Epithelial cell of esophagus (primary cell): ENCODE data around the gene VWCE.
"Not testable (repeated sequence)": the region's sequence is repeated elsewhere in the genome, so short reads cannot be mapped to it uniquely, and the experiment has no call there.

Experiments used
- DNase-seq: peaks from one replicate; pipeline ENCODE4 v3.0.0; 2010; ENCODE audit warnings: low read depth
- H3K4me3 ChIP-seq: 2 replicates; pipeline ENCODE4 v1.5.1; 2011; ENCODE audit warnings: mild to moderate bottlenecking, low read length, control low read depth
- TF ChIP-seq, protein P1 (sequence below): IDR thresholded peaks from 2 replicates; pipeline ENCODE4 v1.5.1; 2011; ENCODE audit warnings: low read depth, mild to moderate bottlenecking, low read length, control low read depth, inconsistent platforms; ENCODE audit not compliant: insufficient read depth; ENCODE audit errors: missing control alignments

The VWCE gene

DNA sequence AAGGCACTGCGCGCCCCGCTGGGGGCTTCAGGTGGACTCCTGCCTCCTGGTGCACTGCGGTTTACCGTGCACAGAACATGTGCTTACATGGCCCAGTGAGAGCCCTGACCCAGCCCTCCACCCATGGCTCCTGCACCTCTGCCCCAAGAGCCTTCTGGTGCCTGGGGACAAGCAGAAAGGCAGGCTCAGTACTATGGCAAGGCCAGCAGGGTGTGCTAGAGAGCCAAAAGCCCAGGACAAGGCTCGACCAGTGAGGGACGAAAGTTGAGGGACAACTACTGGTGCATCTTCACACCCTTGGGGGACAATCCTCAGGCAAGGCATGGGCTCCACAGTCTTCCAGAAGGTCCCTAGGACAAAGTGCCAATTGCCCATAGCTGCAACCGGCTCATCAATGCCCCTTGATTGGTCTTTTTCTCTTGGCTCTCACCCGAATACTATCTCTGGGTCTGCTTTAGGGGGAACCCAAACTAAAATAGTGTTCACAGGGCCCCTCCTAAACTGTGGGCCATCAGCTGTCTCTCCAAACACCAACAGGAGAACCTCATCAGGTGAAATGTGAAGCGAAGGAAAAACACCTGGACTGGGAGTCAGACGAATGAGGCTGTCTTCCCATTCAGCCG lies 40.6 kb downstream of the VWCE start:
- TF ChIP-seq, protein P1, sequence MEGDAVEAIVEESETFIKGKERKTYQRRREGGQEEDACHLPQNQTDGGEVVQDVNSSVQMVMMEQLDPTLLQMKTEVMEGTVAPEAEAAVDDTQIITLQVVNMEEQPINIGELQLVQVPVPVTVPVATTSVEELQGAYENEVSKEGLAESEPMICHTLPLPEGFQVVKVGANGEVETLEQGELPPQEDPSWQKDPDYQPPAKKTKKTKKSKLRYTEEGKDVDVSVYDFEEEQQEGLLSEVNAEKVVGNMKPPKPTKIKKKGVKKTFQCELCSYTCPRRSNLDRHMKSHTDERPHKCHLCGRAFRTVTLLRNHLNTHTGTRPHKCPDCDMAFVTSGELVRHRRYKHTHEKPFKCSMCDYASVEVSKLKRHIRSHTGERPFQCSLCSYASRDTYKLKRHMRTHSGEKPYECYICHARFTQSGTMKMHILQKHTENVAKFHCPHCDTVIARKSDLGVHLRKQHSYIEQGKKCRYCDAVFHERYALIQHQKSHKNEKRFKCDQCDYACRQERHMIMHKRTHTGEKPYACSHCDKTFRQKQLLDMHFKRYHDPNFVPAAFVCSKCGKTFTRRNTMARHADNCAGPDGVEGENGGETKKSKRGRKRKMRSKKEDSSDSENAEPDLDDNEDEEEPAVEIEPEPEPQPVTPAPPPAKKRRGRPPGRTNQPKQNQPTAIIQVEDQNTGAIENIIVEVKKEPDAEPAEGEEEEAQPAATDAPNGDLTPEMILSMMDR, result peak; percentile 99
- no peak overlapping the region for H3K4me3 ChIP-seq
- peak; percentile 76 for DNase-seq

DNA sequence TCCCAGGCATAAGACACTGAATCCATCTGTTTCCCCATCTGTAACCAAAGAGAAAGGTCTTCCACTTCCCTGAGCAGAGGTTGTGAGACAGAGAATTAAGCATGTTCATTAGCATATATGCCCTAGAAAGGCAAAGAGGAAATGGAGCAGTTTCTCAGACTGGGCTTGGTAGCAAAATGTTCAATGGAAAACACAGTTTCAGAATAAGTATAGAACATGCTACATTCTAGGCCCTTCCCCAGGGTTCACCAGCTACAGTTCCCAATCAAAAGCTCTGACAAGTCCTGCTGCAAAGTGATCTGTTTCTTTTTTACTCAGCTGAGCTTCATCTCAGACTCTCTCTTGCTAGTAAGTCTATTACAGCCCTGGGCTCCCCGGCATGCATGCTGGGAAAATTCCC lies 42.8 kb downstream of the VWCE start:
- DNase-seq, result not testable (repeated sequence)

DNA sequence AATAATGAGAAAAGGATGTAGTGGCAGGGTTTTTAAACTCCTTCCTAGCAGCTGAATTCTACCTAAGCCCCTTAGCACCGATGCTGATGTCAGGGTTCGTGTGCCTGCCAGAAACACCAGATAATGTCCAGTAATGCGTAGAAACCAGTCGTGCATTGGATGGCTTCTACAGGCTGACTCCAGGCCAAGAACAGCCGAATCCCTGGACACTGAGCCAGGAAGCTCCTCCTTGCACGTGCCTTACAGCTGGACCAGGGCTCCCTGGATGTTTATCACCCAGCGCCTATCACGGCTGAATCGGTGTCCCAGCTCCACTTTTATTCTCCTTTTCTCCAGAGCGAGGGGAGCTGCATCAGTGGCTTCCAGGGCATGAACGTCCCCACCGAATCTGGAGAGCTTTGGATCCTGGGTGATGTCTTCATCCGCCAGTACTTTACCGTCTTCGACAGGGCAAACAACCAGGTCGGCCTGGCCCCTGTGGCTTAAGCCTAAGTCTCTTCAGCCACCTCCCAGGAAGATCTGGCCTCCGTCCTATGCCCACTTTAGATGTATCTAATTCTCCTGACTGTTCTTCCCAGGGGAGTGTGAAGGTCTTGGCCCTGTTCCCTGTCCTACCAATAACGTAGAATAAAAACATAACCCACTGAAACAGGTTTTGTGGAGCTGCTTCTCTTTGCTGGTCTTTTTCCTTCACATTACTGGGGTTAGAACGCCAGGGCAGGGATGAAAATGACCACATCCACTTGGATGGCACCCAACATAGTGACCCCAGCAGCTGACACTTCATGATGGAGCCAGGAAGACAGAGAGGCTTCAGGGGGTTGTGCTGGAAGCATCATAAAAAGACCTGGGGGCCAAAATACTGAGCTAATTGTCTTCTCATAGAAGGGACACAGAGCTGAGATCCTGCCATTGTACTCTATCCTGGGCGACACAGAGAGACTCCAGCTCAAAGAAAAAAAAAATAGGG lies 44.0 kb downstream of the VWCE start:
- H3K4me3 ChIP-seq, DNase-seq: not testable (repeated sequence)

More for the DNA sequence above, 42.8 kb downstream of the VWCE start:
- H3K4me3 ChIP-seq, result not testable (repeated sequence)

DNA sequence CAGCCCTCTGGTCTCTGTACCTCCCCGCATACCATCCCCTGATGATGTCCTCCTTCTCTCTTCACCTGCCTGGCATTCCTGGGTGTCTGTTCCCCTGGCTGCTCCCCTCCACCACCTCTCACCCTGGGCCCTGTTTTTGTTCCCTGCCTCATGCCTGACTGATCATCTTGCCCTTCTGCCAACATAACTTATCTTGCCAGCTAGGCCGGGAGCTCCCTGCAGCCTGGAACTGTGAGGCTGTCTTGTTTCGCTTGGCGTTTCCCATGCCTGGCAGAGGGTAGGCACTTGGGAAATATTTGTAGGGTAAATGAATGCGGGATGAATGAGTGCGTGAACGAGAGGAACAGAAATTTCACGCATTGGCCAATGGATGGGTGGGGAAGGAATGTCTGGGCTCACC lies 45.9 kb downstream of the VWCE start:
- DNase-seq, H3K4me3 ChIP-seq: not testable (repeated sequence)

DNA sequence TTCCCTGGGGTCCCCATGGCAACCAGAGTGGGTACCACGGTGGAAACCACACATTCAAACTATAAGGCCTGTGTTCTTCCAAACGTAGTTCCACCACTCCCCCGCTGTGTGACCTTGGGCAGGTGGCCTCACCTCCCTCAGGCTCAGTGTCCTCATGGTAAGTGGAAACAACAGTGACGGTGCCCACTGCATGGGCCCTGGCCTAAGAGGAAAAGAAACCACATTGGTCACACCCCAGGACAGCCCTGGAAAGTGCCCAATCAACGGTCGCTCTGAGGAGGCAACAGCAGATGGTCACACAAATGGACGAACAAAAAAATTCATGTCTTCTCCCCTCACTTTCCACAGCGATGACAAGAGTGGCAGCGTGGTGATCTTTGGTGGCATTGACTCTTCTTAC lies 47.0 kb downstream of the VWCE start:
- DNase-seq, result not testable (repeated sequence)

DNA sequence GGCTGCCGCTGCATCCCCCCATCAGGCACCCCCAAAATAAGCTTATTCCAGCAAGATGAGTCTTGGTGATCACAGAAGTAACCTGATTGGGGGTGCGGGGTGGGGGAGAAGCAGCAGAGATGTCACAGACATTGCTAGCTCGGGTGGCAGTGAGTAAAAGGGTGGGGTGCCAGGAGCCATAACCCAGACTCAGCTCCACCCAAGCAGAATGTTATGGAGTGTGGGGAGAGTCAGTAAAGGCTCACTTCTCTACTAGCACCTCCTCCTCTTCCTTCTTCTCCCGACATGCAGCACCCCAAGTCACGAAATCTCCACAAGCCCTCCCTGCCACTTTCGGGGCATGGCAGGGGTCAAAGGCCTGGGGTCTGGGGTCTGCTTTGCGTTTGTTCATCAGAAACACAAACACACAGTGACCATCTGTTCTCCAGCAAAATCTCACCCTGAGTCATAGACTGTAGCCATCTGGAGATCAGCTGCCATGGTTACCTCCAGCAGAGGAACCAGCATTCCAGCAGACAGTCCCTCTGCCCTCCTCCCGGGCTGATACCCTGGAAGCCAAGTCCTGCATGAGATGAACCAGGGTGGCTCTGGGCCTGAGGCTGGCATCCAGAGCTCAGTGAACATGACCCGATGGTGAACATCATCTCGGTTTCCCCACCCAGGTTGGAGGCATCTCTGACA lies 49.7 kb downstream of the VWCE start:
- not testable (repeated sequence) for DNase-seq, H3K4me3 ChIP-seq

More for the DNA sequence above, 47.0 kb downstream of the VWCE start:
- H3K4me3 ChIP-seq, result not testable (repeated sequence)

DNA sequence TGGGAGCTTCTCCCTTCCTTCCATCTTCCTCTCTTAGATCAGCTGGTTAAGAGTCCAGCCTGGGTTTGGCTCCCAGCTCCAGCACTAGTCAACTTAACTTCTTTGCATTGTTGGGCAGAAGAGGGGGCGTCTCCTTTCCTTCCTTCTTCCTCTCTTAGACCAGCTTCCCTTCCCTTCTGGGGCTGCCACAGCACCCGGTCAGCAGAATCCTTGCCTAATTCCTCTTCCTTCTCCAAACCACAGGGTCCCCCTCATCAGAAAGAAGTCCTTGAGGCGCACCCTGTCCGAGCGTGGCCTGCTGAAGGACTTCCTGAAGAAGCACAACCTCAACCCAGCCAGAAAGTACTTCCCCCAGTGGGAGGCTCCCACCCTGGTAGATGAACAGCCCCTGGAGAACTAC lies 53.6 kb downstream of the VWCE start:
- DNase-seq, H3K4me3 ChIP-seq: not testable (repeated sequence)

DNA sequence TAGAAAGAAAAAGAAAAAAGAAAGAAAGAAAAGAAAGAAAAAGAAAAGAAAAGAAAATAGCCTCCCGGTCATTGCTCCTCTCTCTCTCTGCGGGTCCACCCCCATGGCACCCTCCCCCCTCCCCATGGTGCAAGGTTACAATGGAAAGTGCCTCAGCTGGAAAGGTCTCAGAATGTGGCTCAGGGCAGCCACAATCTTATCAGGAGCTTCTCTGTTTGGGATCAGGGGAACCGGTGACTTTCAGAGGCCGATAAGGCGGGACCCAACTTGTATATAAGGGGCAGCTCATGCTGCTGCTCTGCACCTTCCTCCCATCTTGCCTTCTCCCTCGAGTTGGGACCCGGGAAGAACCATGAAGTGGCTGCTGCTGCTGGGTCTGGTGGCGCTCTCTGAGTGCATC lies 54.2 kb downstream of the VWCE start, which contains the start of gene PGA5:
Gene PGA5, plus strand, starts transcription at position 301 of the 400 bp plus-strand sequence. Its CDS starts 52 bp downstream, at position 353.
- H3K4me3 ChIP-seq, DNase-seq: not testable (repeated sequence)

DNA sequence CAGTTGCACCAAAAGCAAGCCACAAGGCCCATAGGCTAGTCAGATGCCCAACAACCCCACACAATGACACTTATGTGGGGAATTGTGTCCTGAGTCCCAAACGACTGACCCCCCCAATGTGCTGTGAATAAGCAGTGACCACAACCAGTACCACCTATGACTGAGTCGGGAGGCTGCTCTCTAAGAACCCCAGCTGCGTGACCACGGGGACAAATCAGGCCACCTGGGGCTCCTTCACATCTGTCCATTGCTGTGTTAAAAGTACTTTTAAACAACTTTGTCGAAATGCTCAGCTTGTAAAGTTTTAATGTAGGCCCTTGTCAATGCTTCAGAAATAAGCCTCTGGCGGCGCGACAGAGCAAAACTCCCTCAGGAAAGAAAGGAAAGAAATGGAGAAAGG lies 54.8 kb downstream of the VWCE start:
- DNase-seq, result not testable (repeated sequence)

DNA sequence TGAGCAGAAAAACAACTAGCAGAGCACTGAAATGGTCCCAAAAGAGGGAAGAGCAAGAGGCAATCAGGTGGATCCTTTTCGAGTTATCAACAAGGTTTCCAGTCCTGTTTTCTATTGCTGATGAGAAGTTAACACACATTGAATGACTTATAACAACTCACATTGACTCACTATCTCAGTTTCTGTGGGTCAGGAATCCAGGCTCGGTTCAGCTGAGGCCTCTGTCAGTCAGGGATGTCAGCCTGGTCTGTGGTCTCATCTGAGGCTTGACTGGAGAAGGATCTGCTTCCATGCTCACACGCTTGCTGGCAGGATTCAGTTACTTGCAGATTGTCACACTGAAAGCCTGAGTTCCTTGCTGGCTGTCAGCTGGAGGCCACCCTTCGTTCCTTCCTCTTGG lies 58.0 kb downstream of the VWCE start:
- not testable (repeated sequence) for DNase-seq, H3K4me3 ChIP-seq

More for the DNA sequence above, 54.8 kb downstream of the VWCE start:
- H3K4me3 ChIP-seq, result not testable (repeated sequence)

DNA sequence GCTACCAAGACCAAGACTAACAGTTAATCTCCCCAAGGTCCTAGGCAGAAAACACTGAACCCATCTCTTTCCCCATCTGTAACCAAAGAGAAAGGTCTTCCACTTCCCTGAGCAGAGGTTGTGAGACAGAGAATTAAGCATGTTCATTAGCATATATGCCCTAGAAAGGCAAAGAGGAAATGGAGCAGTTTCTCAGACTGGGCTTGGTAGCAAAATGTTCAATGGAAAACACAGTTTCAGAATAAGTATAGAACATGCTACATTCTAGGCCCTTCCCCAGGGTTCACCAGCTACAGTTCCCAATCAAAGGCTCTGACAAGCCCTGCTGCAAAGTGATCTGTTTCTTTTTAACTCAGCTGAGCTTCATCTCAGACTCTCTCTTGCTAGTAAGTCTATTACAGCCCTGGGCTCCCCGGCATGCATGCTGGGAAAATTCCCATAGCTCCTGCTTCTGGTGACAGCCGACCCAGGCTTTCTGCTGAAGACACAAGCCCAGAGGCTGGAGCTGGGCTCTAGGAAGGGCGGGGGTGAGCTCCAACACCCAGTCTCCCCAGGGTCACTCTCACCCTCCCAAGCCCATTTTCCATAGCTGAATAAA lies 62.5 kb downstream of the VWCE start:
- not testable (repeated sequence) for DNase-seq, H3K4me3 ChIP-seq

DNA sequence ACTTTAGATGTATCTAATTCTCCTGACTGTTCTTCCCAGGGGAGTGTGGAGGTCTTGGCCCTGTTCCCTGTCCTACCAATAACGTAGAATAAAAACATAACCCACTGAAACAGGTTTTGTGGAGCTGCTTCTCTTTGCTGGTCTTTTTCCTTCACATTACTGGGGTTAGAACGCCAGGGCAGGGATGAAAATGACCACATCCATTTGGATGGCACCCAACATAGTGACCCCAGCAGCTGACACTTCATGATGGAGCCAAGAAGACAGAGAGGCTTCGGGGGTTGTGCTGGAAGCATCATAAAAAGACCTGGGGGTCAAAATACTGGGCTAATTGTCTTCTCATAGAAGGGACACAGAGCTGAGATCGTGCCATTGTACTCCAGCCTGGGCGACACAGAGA lies 63.5 kb downstream of the VWCE start:
- DNase-seq, H3K4me3 ChIP-seq: not testable (repeated sequence)

DNA sequence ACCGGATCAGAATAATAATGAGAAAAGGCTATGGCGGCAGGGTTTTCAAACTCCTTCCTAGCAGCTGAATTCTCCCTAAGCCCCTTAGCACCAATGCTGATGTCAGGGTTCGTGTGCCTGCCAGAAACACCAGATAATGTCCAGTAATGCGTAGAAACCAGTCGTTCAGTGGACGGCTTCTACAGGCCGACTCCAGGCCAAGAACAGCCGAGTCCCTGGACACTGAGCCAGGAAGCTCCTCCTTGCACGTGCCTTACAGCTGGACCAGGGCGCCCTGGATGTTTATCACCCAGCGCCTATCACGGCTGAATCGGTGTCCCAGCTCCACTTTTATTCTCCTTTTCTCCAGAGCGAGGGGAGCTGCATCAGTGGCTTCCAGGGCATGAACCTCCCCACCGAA lies 64.1 kb downstream of the VWCE start:
- not testable (repeated sequence) for H3K4me3 ChIP-seq, DNase-seq

DNA sequence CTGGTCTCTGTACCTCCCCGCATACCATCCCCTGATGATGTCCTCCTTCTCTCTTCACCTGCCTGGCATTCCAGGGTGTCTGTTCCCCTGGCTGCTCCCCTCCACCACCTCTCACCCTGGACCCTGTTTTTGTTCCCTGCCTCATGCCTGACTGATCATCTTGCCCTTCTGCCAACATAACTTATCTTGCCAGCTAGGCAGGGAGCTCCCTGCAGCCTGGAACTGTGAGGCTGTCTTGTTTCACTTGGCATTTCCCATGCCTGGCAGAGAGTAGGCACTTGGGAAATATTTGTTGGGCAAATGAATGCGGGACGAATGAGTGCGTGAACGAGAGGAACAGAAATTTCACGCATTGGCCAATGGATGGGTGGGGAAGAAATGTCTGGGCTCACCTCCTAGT lies 65.7 kb downstream of the VWCE start:
- not testable (repeated sequence) for H3K4me3 ChIP-seq, DNase-seq

DNA sequence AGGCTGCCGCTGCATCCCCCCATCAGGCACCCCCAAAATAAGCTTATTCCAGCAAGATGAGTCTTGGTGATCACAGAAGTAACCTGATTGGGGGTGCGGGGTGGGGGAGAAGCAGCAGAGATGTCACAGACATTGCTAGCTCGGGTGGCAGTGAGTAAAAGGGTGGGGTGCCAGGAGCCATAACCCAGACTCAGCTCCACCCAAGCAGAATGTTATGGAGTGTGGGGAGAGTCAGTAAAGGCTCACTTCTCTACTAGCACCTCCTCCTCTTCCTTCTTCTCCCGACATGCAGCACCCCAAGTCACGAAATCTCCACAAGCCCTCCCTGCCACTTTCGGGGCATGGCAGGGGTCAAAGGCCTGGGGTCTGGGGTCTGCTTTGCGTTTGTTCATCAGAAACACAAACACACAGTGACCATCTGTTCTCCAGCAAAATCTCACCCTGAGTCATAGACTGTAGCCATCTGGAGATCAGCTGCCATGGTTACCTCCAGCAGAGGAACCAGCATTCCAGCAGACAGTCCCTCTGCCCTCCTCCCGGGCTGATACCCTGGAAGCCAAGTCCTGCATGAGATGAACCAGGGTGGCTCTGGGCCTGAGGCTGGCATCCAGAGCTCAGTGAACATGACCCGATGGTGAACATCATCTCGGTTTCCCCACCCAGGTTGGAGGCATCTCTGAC lies 68.5 kb downstream of the VWCE start:
- DNase-seq, H3K4me3 ChIP-seq: not testable (repeated sequence)

DNA sequence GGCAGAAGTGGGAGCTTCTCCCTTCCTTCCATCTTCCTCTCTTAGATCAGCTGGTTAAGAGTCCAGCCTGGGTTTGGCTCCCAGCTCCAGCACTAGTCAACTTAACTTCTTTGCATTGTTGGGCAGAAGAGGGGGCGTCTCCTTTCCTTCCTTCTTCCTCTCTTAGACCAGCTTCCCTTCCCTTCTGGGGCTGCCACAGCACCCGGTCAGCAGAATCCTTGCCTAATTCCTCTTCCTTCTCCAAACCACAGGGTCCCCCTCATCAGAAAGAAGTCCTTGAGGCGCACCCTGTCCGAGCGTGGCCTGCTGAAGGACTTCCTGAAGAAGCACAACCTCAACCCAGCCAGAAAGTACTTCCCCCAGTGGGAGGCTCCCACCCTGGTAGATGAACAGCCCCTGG lies 72.4 kb downstream of the VWCE start:
- not testable (repeated sequence) for DNase-seq, H3K4me3 ChIP-seq

DNA sequence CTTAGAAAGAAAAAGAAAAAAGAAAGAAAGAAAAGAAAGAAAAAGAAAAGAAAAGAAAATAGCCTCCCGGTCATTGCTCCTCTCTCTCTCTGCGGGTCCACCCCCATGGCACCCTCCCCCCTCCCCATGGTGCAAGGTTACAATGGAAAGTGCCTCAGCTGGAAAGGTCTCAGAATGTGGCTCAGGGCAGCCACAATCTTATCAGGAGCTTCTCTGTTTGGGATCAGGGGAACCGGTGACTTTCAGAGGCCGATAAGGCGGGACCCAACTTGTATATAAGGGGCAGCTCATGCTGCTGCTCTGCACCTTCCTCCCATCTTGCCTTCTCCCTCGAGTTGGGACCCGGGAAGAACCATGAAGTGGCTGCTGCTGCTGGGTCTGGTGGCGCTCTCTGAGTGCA lies 73.1 kb downstream of the VWCE start, which contains the start of gene PGA4:
Gene PGA4, plus strand, starts transcription at position 301 of the 400 bp plus-strand sequence. Its CDS starts 54 bp downstream, at position 355.
- DNase-seq, H3K4me3 ChIP-seq: not testable (repeated sequence)
